GM23338 (cell line): Measurements from ENCODE around the gene PDE7B.

Experiments used
- CREB1 ChIP-seq: fragments of 250-450 bp; sonication (Bioruptor Pico); IDR thresholded peaks from 2 replicates; pipeline ENCODE4 v1.5.0; 2020; ENCODE audit warnings: low read depth, mild to moderate bottlenecking, moderate library complexity
- EZH2 ChIP-seq: fragments of 200-600 bp; sonication (generic); IDR thresholded peaks from one replicate; pipeline ENCODE4 v1.8.0; 2017; ENCODE audit warnings: antibody characterized with exemption, mild to moderate bottlenecking, low read depth; ENCODE audit not compliant: unreplicated experiment
- EZH2phosphoT487 ChIP-seq: fragments of 200-600 bp; sonication (generic); IDR thresholded peaks from one replicate; pipeline ENCODE4 v1.8.1; 2018; ENCODE audit warnings: antibody characterized with exemption; ENCODE audit not compliant: unreplicated experiment
- JUNB ChIP-seq: IDR thresholded peaks from one replicate; pipeline ENCODE4 v1.6.1; 2016; ENCODE audit warnings: antibody characterized with exemption; ENCODE audit not compliant: unreplicated experiment
- POLR2AphosphoS5 ChIP-seq: IDR thresholded peaks from 2 replicates; pipeline ENCODE4 v1.6.1; 2016; ENCODE audit warnings: antibody characterized with exemption, low read depth
- STAT1 ChIP-seq: IDR thresholded peaks from one replicate; pipeline ENCODE4 v1.6.1; 2016; ENCODE audit warnings: antibody characterized with exemption; ENCODE audit not compliant: unreplicated experiment
- TF ChIP-seq, protein P1 (sequence below), 2 experiments: fragments of 200-600 bp in 1 of 2; sonication (generic) in 1 of 2; conservative IDR thresholded peaks; 2 replicates each; pipeline versions ENCODE4 v1.5.1 to v1.6.1; 2016 to 2017; ENCODE audit warnings: antibody characterized with exemption in 2 of 2, low read depth in 2 of 2, mild to moderate bottlenecking in 2 of 2, moderate library complexity in 1 of 2
- TF ChIP-seq, protein P2 (sequence below): IDR thresholded peaks from one replicate; pipeline ENCODE4 v1.6.1; 2018; ENCODE audit warnings: antibody characterized with exemption; ENCODE audit not compliant: unreplicated experiment
- TF ChIP-seq, protein P3 (sequence below): IDR thresholded peaks from 2 replicates; pipeline ENCODE4 v1.6.1; 2016; ENCODE audit warnings: antibody characterized with exemption

DNA sequence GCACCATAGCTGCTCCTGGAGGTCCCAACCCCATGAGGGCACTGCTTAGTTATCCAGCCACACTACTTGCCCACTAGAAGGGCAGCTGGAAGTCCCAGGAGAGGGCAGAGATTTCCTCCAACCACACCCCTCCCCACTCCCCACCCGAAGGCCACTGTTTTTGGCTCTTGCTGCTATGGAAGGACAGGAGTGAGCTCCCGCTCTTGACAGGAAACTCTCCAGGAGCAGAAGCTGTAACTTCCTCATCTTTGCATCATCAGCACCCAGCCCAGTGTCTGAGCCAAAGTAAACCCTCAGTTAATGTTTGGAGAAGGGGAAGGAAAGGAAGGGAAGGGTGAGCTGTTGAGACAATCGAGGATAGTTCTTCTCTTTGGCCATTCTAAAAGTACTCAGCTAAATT lies 277.9 kb downstream of the PDE7B start:
- TF ChIP-seq, protein P1, sequence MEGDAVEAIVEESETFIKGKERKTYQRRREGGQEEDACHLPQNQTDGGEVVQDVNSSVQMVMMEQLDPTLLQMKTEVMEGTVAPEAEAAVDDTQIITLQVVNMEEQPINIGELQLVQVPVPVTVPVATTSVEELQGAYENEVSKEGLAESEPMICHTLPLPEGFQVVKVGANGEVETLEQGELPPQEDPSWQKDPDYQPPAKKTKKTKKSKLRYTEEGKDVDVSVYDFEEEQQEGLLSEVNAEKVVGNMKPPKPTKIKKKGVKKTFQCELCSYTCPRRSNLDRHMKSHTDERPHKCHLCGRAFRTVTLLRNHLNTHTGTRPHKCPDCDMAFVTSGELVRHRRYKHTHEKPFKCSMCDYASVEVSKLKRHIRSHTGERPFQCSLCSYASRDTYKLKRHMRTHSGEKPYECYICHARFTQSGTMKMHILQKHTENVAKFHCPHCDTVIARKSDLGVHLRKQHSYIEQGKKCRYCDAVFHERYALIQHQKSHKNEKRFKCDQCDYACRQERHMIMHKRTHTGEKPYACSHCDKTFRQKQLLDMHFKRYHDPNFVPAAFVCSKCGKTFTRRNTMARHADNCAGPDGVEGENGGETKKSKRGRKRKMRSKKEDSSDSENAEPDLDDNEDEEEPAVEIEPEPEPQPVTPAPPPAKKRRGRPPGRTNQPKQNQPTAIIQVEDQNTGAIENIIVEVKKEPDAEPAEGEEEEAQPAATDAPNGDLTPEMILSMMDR (conservative IDR thresholded peaks at IDR 0.05; ENCODE audit: low read depth in 2 of 2), result no peak
- TF ChIP-seq POLR2AphosphoS5 (no peak), CREB1 (CRISPR knock-in tag) (no peak), EZH2phosphoT487 (no peak), EZH2 (no peak), STAT1 (no peak), JUNB (no peak)
- TF ChIP-seq, protein P2, sequence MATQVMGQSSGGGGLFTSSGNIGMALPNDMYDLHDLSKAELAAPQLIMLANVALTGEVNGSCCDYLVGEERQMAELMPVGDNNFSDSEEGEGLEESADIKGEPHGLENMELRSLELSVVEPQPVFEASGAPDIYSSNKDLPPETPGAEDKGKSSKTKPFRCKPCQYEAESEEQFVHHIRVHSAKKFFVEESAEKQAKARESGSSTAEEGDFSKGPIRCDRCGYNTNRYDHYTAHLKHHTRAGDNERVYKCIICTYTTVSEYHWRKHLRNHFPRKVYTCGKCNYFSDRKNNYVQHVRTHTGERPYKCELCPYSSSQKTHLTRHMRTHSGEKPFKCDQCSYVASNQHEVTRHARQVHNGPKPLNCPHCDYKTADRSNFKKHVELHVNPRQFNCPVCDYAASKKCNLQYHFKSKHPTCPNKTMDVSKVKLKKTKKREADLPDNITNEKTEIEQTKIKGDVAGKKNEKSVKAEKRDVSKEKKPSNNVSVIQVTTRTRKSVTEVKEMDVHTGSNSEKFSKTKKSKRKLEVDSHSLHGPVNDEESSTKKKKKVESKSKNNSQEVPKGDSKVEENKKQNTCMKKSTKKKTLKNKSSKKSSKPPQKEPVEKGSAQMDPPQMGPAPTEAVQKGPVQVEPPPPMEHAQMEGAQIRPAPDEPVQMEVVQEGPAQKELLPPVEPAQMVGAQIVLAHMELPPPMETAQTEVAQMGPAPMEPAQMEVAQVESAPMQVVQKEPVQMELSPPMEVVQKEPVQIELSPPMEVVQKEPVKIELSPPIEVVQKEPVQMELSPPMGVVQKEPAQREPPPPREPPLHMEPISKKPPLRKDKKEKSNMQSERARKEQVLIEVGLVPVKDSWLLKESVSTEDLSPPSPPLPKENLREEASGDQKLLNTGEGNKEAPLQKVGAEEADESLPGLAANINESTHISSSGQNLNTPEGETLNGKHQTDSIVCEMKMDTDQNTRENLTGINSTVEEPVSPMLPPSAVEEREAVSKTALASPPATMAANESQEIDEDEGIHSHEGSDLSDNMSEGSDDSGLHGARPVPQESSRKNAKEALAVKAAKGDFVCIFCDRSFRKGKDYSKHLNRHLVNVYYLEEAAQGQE, result no peak
- TF ChIP-seq, protein P3, sequence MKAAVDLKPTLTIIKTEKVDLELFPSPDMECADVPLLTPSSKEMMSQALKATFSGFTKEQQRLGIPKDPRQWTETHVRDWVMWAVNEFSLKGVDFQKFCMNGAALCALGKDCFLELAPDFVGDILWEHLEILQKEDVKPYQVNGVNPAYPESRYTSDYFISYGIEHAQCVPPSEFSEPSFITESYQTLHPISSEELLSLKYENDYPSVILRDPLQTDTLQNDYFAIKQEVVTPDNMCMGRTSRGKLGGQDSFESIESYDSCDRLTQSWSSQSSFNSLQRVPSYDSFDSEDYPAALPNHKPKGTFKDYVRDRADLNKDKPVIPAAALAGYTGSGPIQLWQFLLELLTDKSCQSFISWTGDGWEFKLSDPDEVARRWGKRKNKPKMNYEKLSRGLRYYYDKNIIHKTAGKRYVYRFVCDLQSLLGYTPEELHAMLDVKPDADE, result no peak
